Panc1 (cell line): Measurements from ENCODE around the gene LDB2. TPM values are rescaled to one million over a fixed set of nuclear protein-coding genes. Genes with fewer than 3 reads are reported as not detected.

Source experiments
- ATAC-seq: fragments of 200-7000 bp; cut with Tn5 transposase; 2 replicates; pipeline ENCODE4 v1.9.1; 2020; ENCODE audit warnings: mild to moderate bottlenecking, moderate library complexity
- BruUV-seq: library from RNA; stranded (reverse); fragments of 400-500 nt; replicated peaks from 2 replicates; lab custom pipeline; 2021; lab: Mats Ljungman, UMichigan
- CTCF ChIA-PET: fragments of 300-600 bp; sonication (Branson Sonifier 250); formaldehyde crosslinking; loops from one replicate; lab custom pipeline; 2022; ENCODE audit warnings: antibody characterized with exemption; lab: Charles Lee
- POLR2A ChIA-PET: fragments of 300-600 bp; sonication (Branson Sonifier 250); formaldehyde crosslinking; loops from one replicate; lab custom pipeline; 2022; ENCODE audit warnings: antibody characterized with exemption; lab: Charles Lee
- DNase-seq: peaks from one replicate; pipeline ENCODE4 v3.0.0-alpha.2; 2010; ENCODE audit warnings: low read depth, low spot score
- H3K27ac ChIP-seq: 2 replicates; pipeline ENCODE4 v1.5.1; 2011; ENCODE audit warnings: mild to moderate bottlenecking, low read length, inconsistent platforms
- H3K27me3 ChIP-seq: fragments of 200-500 bp; sonication (Bioruptor generic); 2 replicates; pipeline ENCODE4 v1.6.0; 2014; ENCODE audit warnings: low read length, inconsistent platforms; ENCODE audit not compliant: control insufficient read depth, insufficient read depth
- H3K36me3 ChIP-seq: fragments of 200-500 bp; sonication (Bioruptor generic); 2 replicates; pipeline ENCODE4 v1.5.1; 2014; ENCODE audit warnings: inconsistent platforms, mild to moderate bottlenecking, low read length, moderate library complexity; ENCODE audit not compliant: control insufficient read depth, insufficient read depth
- H3K4me1 ChIP-seq: 2 replicates; pipeline ENCODE4 v1.5.1; 2011; ENCODE audit warnings: inconsistent platforms, mild to moderate bottlenecking, low read length, moderate library complexity; ENCODE audit not compliant: control insufficient read depth, insufficient read depth
- H3K4me3 ChIP-seq, 2 experiments: 2 replicates each; pipeline ENCODE4 v1.5.1; 2011 to 2012; ENCODE audit warnings: low read depth in 2 of 2, low read length in 2 of 2, mild to moderate bottlenecking in 2 of 2, inconsistent platforms in 1 of 2, moderate library complexity in 1 of 2
- H3K9me3 ChIP-seq: fragments of 200-500 bp; sonication (Bioruptor generic); 2 replicates; pipeline ENCODE4 v1.5.1; 2014; ENCODE audit warnings: low read depth, mild to moderate bottlenecking, inconsistent platforms, low read length, moderate library complexity; ENCODE audit not compliant: control insufficient read depth, insufficient read depth
- CTCF ChIP-seq: fragments of 450-650 bp; IDR thresholded peaks from 2 replicates; pipeline ENCODE4 v1.5.1; 2017; ENCODE audit warnings: mild to moderate bottlenecking
- POLR2AphosphoS5 ChIP-seq: IDR thresholded peaks from 2 replicates; pipeline ENCODE4 v1.6.1; 2012; ENCODE audit warnings: mild to moderate bottlenecking, low read depth, low read length, moderate library complexity
- SIN3A ChIP-seq: IDR thresholded peaks from 2 replicates; pipeline ENCODE4 v1.6.1; 2012; ENCODE audit warnings: low read depth, mild to moderate bottlenecking, low read length, moderate library complexity, borderline replicate concordance; ENCODE audit not compliant: insufficient read depth
- TCF7L2 ChIP-seq: IDR thresholded peaks from 2 replicates; pipeline ENCODE4 v1.6.1; 2011; ENCODE audit warnings: mild to moderate bottlenecking, low read depth, low read length, inconsistent platforms
- in situ Hi-C: cut with HindIII; loops from 2 replicates; pipeline ENCODE4 v1.10.0; 2016; ENCODE audit warnings: low sequenced_read_pairs, low pct_unique_long_range_greater_than_20kb
- intact Hi-C: fragments of 100-400 bp; cut with micrococcal nuclease; formaldehyde crosslinking; loops from one replicate; pipeline ENCODE4 v1.10.0; 2022; ENCODE audit not compliant: unreplicated experiment
- total RNA-seq: library from RNA; stranded (reverse); gene quantifications from one replicate; pipeline ENCODE4 v1.2.1, GENCODE V29; 2021; ENCODE audit not compliant: unreplicated experiment
- TF ChIP-seq, protein P1 (sequence below), 2 experiments: IDR thresholded peaks; 2 replicates each; pipeline ENCODE4 v1.6.1; 2011 to 2012; ENCODE audit warnings: low read depth in 2 of 2, control low read depth in 1 of 2, low read length in 1 of 2, mild to moderate bottlenecking in 1 of 2, moderate library complexity in 1 of 2; ENCODE audit not compliant: insufficient read depth in 1 of 2

The LDB2 gene
- total RNA-seq, 1 experiment from 2014 or later: not detected

GRCh38 chr4:16660656-16661055 lies 237.8 kb downstream of the LDB2 start:
- POLR2A ChIA-PET: no interaction called here
- CTCF ChIA-PET: no interaction called here
- no peaks in the 10 kb centered on the region for H3K4me1 ChIP-seq
- no peak overlapping the region for H3K27ac ChIP-seq
- no TSS peak for BruUV-seq
- TF ChIP-seq CTCF (no peak), SIN3A (no peak), POLR2AphosphoS5 (no peak), TCF7L2 (no peak)
- TF ChIP-seq, protein P1, sequence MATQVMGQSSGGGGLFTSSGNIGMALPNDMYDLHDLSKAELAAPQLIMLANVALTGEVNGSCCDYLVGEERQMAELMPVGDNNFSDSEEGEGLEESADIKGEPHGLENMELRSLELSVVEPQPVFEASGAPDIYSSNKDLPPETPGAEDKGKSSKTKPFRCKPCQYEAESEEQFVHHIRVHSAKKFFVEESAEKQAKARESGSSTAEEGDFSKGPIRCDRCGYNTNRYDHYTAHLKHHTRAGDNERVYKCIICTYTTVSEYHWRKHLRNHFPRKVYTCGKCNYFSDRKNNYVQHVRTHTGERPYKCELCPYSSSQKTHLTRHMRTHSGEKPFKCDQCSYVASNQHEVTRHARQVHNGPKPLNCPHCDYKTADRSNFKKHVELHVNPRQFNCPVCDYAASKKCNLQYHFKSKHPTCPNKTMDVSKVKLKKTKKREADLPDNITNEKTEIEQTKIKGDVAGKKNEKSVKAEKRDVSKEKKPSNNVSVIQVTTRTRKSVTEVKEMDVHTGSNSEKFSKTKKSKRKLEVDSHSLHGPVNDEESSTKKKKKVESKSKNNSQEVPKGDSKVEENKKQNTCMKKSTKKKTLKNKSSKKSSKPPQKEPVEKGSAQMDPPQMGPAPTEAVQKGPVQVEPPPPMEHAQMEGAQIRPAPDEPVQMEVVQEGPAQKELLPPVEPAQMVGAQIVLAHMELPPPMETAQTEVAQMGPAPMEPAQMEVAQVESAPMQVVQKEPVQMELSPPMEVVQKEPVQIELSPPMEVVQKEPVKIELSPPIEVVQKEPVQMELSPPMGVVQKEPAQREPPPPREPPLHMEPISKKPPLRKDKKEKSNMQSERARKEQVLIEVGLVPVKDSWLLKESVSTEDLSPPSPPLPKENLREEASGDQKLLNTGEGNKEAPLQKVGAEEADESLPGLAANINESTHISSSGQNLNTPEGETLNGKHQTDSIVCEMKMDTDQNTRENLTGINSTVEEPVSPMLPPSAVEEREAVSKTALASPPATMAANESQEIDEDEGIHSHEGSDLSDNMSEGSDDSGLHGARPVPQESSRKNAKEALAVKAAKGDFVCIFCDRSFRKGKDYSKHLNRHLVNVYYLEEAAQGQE (IDR thresholded peaks at IDR 0.05; ENCODE audit: insufficient read depth in 1 of 2, low read depth in 2 of 2, low read length in 1 of 2): no peak
- no peak overlapping the region for H3K4me3 ChIP-seq
- no peaks in the 10 kb centered on the region for H3K9me3 ChIP-seq
- in situ Hi-C loops: no loop called here
- DNase-seq: no peak
- H3K27me3 ChIP-seq: no peaks in the 10 kb centered on the region
- intact Hi-C loops: no loop called here
- no peak for ATAC-seq
- no peaks in the 10 kb centered on the region for H3K36me3 ChIP-seq

DNA sequence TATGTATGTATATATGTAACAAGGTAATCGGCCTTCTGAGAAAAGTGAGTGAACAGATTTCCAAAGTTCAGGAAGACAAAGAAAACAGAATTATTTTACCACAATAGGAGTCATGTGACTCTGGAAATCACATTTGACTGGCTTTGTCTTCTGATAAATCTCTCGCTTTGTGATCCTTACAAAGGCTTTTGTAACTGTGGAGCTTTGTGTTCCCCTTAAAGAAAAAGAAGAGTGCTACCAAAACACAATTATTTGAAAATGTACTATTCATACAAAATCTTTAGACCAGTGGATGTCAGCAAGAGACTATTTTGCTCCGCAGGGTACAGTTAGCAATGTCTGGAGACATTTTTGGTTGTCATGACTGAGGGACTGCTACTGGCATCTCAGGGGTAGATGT lies 238.8 kb downstream of the LDB2 start:
- H3K9me3 ChIP-seq: no peaks in the 10 kb centered on the region
- no peak overlapping the region for H3K27ac ChIP-seq
- in situ Hi-C loops: no loop called here
- no peaks in the 10 kb centered on the region for H3K4me1 ChIP-seq
- H3K36me3 ChIP-seq: no peaks in the 10 kb centered on the region
- H3K27me3 ChIP-seq: no peaks in the 10 kb centered on the region
- no peak for TF ChIP-seq TCF7L2
- TF ChIP-seq CTCF: no peak
- intact Hi-C loops: no loop called here
- POLR2A ChIA-PET: no interaction called here
- CTCF ChIA-PET: no interaction called here
- DNase-seq (no peak), ATAC-seq (no peak)
- BruUV-seq: no TSS peak
- H3K4me3 ChIP-seq: no peak overlapping the region

- intact Hi-C loops: no loop called here
- Histone ChIP-seq H3K9me3 (no peaks in the 10 kb centered on the region), H3K27me3 (no peaks in the 10 kb centered on the region), H3K36me3 (no peaks in the 10 kb centered on the region), H3K4me1 (no peaks in the 10 kb centered on the region), H3K27ac (no peak overlapping the region), H3K4me3 (no peak overlapping the region)
- ChIA-PET POLR2A (no interaction called here), CTCF (no interaction called here)
- BruUV-seq: no TSS peak
- ATAC-seq (no peak), DNase-seq (no peak)
- in situ Hi-C loops: no loop called here
- no peak for TF ChIP-seq TCF7L2
- TF ChIP-seq CTCF: no peak
- TF ChIP-seq, protein P1 (IDR thresholded peaks at IDR 0.05; ENCODE audit: insufficient read depth in 1 of 2, low read depth in 2 of 2, low read length in 1 of 2): no peak
- TF ChIP-seq SIN3A: no peak
- no peak for TF ChIP-seq POLR2AphosphoS5
These were observed 239.4 kb downstream of the LDB2 start for GRCh38 chr4:16659079-16659478.
